Stomach (tissue), 4 donors: ENCODE results near the gene EIF5.

ENCODE experiments used
- CTCF ChIP-seq, 7 experiments: fragments of 450-650 bp in 4 of 7; fragments of 200-600 bp in 3 of 7; sonication (generic) in 3 of 7; IDR thresholded peaks; one replicate each; pipeline ENCODE4 v1.5.1; 2016 to 2019; ENCODE audit warnings: antibody characterized with exemption in 7 of 7, control low read depth in 2 of 7, mild to moderate bottlenecking in 1 of 7
- EP300 ChIP-seq: sonication (generic); formaldehyde crosslinking; IDR thresholded peaks from one replicate; pipeline ENCODE4 v1.6.1; 2017; ENCODE audit warnings: antibody characterized with exemption

DNA sequence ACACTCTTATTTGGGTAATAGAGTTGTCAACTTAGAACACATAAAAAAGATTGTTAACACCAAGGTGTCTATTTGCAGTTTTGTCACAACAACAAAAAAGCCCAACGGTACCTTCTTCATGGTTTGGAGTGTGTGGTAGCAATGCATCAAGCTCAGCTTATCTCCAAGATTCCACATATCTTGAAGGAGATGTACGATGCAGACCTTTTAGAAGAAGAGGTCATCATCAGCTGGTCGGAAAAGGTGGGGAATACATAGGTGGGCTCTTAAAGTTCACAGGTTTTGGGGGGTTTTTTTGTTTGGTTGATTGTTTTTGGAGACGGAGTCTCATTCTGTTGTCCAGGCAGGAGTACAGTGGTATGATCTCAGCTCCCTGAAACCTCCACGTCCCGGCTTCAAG lies 5.5 kb downstream of the EIF5 start:
- TF ChIP-seq EP300 (no peak), CTCF (IDR thresholded peaks at IDR 0.05) (no peak)
